ENCODE results near the gene GPHA2. TPM values are rescaled to one million over a fixed set of nuclear protein-coding genes. Genes with fewer than 3 reads are reported as not detected.

The GPHA2 gene
- total and polyA plus RNA-seq, 2 of the 13 experiments (the other 11 are each of a cell fraction or from before 2014, with no cell fraction given): 13.0 to 19.1 TPM

- no peak for TF ChIP-seq ATF6 (CRISPR knock-in tag; conservative IDR thresholded peaks at IDR 0.05)
- TF ChIP-seq KDM5A (IDR thresholded peaks at IDR 0.05; ENCODE audit: borderline replicate concordance, low read length): no peak
- TF ChIP-seq PPARG (CRISPR knock-in tag; conservative IDR thresholded peaks at IDR 0.05): no peak
- no peak for TF ChIP-seq ETV5 (CRISPR knock-in tag; IDR thresholded peaks at IDR 0.05; ENCODE audit: borderline replicate concordance)
- no peak for TF ChIP-seq ELK4 (CRISPR knock-in tag; IDR thresholded peaks at IDR 0.05; ENCODE audit: borderline replicate concordance)
- TF ChIP-seq GZF1 (CRISPR knock-in tag; IDR thresholded peaks at IDR 0.05): no peak
- no peak for TF ChIP-seq ZSCAN9 (CRISPR knock-in tag; IDR thresholded peaks at IDR 0.05; ENCODE audit: borderline replicate concordance)
- no peak for TF ChIP-seq ZNF468 (CRISPR knock-in tag; IDR thresholded peaks at IDR 0.05)
- TF ChIP-seq PHF5A (CRISPR knock-in tag; IDR thresholded peaks at IDR 0.05; ENCODE audit: low read depth, unreplicated experiment): no peak
- no peak for TF ChIP-seq CCAR2 (optimal IDR thresholded peaks at IDR 0.05; ENCODE audit: low read depth, low read length)
- TF ChIP-seq ETS1 (CRISPR knock-in tag; IDR thresholded peaks at IDR 0.05): no peak
- no peak for TF ChIP-seq MLXIP (CRISPR knock-in tag; IDR thresholded peaks at IDR 0.05; ENCODE audit: borderline replicate concordance)
- TF ChIP-seq ZNF546 (CRISPR knock-in tag; conservative IDR thresholded peaks at IDR 0.05): no peak
- TF ChIP-seq JUN (CRISPR knock-in tag; IDR thresholded peaks at IDR 0.05): no peak
These were observed 42.9 kb downstream of the GPHA2 start (continued) for GRCh38 chr11:64892838-64893193.

All from HepG2 (cell line).